NCI-H2227 (cell line): ENCODE measurements around the gene ZNF66.
"Not testable (repeated sequence)": the region's sequence is repeated elsewhere in the genome, so short reads cannot be mapped to it uniquely, and the experiment has no call there.

ENCODE experiments used
- DNase-seq: peaks from one replicate; lab custom pipeline; 2025; ENCODE audit not compliant: unreplicated experiment; lab: John Stamatoyannopoulos, UW

Gene ZNF66

DNA sequence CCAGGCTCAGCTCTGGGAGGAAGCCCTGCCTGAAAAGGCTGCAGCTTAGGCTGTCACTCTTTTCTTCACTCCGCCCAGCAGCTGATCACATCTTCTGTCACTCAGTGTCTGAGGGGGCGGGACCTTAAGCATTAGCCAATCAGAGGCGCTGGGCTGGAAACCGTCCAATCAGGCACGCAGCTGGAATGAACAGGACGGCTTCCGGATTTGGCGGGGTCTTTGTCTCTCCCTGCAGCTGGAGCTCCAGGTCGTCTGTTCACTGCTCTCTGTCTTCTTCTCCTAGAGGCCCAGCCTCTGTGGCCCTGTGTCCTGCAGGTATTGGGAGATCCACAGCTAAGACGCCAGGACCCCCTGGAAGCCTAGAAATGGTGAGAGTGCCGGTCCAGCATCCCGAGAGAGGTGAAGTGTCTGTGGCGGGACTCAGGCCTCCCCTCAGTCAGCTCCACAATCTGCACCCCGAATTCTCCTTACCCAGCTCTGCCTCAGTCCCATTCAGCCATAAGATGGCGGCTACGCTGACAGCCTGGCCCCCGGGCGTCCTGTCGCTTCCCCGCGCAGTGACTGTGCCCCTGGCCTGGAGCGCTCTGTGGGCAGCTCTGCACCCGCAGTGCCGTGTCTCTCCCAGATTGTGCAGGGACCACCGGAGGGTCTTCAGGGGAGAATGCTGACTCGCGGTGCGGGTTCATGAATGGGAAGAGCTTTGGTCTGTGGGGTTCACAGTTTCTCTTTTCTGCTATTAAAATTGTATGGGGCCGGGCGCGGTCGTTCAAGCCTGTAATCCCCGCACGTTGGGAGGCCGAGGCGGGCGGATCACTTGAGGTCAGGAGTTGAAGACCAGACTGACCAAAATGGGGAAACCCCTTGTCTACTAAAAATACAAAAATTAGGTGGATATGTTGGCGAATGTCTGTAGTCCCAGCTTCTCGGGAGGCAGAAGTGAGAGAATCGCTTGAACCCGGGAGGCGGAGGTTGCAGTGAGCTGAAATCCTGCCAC, at the start of gene ZNF66:
TSS of gene ZNF66 (plus strand) at position 222 of the 994 bp plus-strand sequence. CDS start at position 366, 144 bp downstream.
- DNase-seq, result peak; percentile 95

DNA sequence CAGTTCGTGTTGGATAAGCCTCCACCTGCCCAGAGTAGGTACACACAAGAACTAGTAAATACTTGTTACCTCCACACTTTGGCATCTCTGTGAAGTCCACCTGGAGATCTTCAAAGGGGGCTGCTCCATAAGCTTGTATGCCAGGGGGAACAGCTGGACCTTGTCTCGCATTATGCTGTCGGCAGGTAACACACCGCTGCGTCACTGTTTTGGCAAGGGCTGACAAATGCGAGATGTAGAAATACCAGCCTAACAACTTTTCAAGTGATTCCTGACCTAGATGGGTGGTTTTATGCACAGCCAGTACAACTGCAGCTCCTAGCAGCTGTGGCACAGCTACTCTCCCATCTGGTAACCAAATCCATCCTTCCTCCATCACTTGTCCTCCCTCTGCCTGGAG, 25.9 kb upstream of the ZNF66 start:
- not testable (repeated sequence) for DNase-seq

DNA sequence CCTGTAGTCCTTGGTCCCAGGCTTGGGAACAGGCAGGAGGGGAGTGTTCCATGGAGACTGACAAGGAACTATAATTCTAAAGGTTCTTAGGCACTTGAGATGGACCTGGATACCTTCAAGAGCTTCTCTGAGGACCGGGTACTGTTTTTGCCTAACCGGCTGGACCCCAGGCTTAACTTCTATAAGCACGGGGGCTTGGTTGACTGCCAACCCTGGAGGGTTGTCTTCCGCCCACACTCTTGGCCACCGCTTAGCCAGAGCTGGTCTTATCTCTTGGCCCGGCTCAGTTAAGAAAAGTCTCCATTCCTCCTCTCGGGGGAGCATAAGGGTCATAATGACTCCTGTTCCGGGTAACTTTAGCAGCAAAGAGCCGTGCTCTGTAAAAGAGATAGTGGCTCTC, 23.8 kb upstream of the ZNF66 start:
- not testable (repeated sequence) for DNase-seq

DNA sequence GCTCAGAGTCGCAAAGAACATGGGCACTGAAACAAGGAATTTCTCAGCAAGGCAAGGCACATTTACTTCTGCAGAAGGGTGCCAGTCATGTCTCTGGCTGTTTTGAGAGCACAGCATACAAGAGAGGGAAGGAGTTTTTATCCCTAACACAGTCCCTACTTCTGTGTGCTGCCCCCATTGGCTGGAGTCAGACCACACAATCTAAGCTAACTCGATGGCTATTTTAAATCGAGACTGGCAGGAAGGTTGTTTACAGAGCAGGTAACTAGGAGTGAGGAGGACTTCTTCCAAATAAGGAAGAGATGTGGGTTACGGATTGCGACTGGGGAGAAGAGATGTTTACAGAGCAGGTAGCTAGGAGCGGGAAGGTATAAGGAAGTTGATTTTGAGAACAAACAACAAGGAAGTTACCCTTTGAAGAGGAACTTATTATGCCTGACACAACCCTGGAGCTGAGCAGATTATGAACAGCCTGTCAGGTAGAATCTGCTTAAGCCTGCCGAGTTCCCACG, 6.8 kb upstream of the ZNF66 start:
- DNase-seq, result not testable (repeated sequence)

DNA sequence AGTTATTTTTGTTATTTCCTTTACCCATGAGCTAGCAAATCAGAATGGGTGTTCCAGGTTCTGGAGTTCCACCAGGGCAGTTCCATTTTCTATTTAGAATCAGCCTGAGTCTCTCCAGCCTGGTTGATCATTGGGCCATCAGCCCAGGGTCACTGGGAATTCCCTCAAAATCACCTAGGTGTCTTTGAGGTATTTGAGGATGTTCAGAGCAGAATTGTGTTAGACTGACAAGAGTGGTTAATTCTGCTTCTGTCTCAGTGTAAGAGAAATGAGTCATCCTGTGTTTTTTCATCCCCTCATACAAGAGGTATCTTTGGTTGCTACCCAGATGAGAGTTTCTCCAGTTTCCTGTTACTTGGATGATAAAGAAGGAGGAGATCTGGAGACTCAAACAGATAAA, 11.7 kb downstream of the ZNF66 start:
- no peak for DNase-seq

DNA sequence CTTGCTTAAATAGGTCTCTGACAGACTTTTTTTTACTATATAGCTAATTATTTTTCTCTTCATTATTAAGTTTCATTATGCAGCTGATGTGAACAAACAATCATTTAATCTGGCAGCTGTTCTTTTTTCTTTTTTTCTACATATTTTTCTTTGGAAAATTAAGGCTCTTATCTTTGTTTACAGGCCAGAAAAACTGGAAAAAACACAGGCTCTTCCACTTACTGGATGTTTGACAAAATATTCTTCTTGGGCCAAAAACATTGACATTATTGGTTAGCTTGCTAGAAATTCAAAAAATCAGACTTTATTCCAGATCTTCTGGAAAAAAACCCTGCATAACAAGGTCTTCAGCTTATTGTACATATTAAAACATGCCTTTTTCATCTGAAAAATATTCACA, 15.7 kb downstream of the ZNF66 start:
- DNase-seq, result no peak

DNA sequence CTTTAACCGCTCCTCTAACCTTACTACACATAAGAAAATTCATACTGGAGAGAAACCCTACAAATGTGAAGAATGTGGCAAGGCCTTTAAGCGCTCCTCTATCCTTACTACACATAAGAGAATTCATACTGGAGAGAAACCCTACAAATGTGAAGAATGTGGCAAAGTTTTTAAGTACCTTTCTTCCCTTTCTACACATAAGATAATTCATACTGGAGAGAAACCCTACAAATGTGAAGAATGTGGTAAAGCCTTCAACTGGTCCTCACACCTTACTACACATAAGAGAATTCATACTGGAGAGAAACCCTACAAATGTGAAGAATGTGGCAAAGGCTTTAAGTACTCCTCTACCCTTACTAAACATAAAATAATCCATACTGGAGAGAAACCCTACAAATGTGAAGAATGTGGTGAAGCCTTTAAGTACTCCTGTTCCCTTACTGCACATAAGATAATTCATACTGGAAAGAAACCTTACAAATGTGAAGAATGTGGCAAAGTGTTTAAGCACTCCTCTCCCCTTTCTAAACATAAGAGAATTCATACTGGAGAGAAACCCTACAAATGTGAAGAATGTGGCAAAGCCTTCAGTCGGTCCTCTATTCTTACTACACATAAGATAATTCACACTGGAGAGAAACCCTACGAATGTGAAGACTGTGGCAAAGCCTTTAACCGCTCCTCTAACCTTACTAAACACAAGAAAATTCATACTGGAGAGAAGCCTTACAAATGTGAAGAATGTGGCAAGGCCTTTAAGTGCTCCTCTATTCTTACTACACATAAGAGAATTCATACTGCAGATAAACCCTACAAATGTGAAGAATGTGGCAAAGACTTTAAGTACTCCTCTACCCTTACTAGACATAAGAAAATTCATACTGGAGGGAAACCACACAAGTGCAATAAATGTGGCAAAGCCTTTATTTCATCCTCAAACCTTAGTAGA, 30.5 kb downstream of the ZNF66 start:
- DNase-seq, result not testable (repeated sequence)

DNA sequence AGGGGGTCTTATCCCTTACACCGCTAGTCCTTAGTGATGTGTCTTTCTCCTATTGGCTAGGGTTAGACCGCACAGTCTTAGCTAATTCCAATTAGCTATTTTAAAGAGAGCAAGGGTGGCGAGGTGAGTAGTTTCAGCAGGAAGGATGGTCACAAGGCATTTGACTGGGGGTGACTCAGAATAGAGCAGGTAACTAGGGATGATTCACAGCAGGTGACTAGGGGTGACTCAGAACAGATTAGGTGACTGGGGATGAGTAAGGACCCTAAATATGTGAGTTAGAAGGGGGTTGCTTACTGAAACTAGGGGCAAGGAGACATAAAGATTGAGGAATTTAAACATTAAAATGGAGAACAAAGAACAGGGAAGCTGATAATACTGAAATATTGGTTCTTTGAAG, 64.3 kb downstream of the ZNF66 start:
- DNase-seq, result no peak
